NK-92 (cell line): Measurements from ENCODE around the gene OR4K1.
"Not testable (repeated sequence)": the region's sequence is repeated elsewhere in the genome, so short reads cannot be mapped to it uniquely, and the experiment has no call there.

Experiments used
- DNase-seq: peaks from one replicate; lab custom pipeline; 2025; ENCODE audit not compliant: unreplicated experiment; lab: John Stamatoyannopoulos, UW

The OR4K1 gene

DNA sequence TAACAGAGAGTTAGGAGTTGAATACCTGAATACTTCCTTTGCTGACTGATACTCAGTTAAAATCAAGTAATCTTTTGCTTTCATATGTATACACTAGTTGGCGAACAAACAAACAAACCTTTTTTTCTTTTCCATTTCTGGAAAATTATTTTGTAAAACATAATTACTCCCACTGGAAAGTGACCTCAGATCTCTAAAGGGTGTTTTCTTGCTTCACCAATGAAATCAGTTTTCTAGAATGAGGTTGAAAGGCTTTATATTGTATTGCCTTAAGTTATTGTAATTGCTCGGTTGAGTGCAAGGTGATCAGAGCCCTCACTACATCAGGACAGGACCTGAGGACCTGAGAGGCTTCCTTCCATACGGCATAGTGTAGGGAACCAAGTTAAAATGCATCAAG is at the start of gene OR4K1:
Gene OR4K1, plus strand, starts transcription at position 301 of the 400 bp plus-strand sequence. CDS start 4,750 bp downstream, outside the sequence.
- DNase-seq, result no peak

- no peak for DNase-seq
These were observed 35.4 kb upstream of the OR4K1 start for GRCh38 chr14:19895282-19895681.

GRCh38 chr14:19900999-19901398 is 29.7 kb upstream of the OR4K1 start:
- DNase-seq, result no peak

- DNase-seq, result no peak
These were observed 28.3 kb upstream of the OR4K1 start for GRCh38 chr14:19902409-19902808.

- DNase-seq, result no peak
These were observed 24.1 kb upstream of the OR4K1 start for GRCh38 chr14:19906665-19907064.

DNA sequence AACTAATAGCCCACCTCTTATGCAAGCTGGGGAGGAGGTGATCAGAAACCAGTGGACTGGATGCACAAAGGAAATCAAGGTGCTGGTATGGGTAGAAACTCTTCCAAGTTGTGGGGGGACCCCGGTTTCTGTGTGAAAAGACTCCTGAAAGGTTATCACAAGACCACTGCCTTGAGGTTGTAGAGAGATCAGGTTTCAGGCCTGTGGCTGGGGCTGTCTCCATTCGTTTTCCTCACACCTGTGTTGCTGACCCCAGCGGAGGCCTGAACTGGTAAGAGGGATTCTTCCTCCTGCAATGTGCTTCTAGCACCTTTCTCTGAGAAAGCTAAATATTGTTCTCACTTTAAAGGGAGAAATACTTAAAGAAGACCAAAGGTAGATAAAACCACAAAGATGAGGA is 19.6 kb upstream of the OR4K1 start:
- DNase-seq, result no peak

- DNase-seq, result no peak
These were observed 13.5 kb upstream of the OR4K1 start for GRCh38 chr14:19917243-19917642.

DNA sequence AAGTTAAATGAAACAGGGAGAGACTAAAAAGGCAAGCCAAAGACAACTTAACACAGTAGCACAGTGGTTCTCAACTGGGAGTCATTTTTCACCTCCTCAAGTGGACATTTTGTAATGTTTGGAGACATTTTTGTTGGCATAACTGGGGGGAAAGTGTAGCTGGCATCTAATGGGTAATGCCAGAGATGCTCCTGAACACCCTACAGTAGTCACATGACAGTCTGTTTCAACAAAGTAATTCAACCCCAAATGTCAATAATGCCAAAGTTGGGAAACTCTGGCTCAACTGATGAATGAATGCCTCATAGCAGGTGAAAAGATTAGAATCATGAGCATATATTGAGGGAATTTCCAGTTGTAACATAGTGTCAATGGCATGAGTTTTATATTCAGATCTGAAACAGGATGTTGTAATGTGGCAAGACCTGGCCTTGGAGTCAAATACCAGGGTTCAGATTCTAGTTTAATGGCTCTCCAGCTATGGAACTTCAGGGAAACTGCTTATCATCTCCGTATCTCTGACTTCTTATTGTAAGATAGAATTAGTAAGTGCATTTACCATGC is 12.7 kb upstream of the OR4K1 start:
- no peak for DNase-seq

- DNase-seq, result no peak
These were observed 12.0 kb upstream of the OR4K1 start for GRCh38 chr14:19918553-19919264.

GRCh38 chr14:19920021-19920657 is 10.6 kb upstream of the OR4K1 start, which contains the start of gene OR4K5:
Gene OR4K5 (plus strand): TSS chr14:19920607. CDS start chr14:19920607, 0 bp downstream.
- DNase-seq, result no peak

DNA sequence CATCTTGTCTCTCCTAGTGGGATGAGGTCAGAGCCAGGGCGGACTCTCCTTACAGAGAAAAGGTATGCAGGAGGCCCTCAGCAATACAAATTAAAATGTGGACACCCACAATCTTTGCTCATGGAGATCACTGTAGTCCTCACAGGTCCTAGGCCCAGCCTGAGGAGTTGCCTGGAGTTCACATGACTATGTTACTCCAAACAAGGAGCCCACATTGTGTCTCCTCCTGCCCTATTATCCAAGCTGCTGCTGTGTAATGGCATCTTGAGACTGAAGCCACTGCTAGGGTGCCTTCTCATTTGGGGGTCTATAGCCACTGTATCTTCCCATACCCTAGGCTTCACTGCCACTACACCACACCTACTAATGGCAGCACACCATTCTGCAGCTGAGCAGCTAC is 11.0 kb downstream of the OR4K1 start:
- DNase-seq, result no peak

GRCh38 chr14:19947413-19948090 is 16.8 kb downstream of the OR4K1 start:
- DNase-seq, result no peak

DNA sequence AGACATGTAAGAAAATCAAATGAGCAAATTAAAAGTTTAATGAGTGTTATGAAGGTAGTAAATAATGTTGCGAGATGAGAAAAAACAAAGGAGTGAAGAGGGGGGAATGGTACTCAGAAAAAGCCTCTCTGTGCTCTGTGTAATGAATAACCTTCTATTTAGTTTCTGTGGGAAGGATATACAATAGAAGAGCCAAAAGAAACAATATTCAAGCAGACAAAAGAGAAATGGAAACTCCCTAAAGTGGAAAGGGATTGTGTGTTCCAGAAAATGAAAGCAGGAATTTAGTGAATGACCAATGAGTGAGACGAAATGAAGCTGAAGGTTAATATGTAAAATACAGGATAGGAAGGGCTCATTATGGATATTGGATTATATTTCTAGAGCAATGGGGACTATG is 18.5 kb downstream of the OR4K1 start:
- DNase-seq, result no peak

- not testable (repeated sequence) for DNase-seq
These were observed 39.0 kb downstream of the OR4K1 start for GRCh38 chr14:19969735-19970134.

GRCh38 chr14:19974844-19975243 is 44.1 kb downstream of the OR4K1 start:
- no peak for DNase-seq

GRCh38 chr14:19975291-19975690 is 44.6 kb downstream of the OR4K1 start, which contains the start of gene OR4K15:
Gene OR4K15 (plus strand): TSS chr14:19975591. CDS start chr14:19975591, 0 bp downstream.
- DNase-seq, result no peak
